SK-N-SH (cell line): ENCODE results near the gene PDK1. TPM values are rescaled to one million over a fixed set of nuclear protein-coding genes. Genes with fewer than 3 reads are reported as not detected.

Experiments used
- CTCF ChIA-PET: fragments of 300-600, 350-600 bp; formaldehyde crosslinking; extraction: SDS; loops from one replicate; lab custom pipeline; 2021; lab: Yijun Ruan, JAX
- POLR2A ChIA-PET: fragments of 350-600 bp; sonication (Branson Sonifier 250); formaldehyde crosslinking; extraction: SDS; loops from one replicate; lab custom pipeline; 2020; ENCODE audit warnings: antibody characterized with exemption, inconsistent platforms; lab: Yijun Ruan, JAX
- DNase-seq: peaks from one replicate; pipeline ENCODE4 v3.0.0; 2012
- H2AFZ ChIP-seq: fragments of 200-600 bp; sonication (generic); 2 replicates; pipeline ENCODE4 v1.8.1; 2016; ENCODE audit warnings: antibody characterized with exemption, mild to moderate bottlenecking, low read depth
- H3F3A ChIP-seq: fragments of 200-600 bp; sonication (generic); replicated peaks from 2 replicates; pipeline ENCODE3; 2016; ENCODE audit warnings: antibody characterized with exemption, mild to moderate bottlenecking; ENCODE audit not compliant: insufficient read depth
- H3K27ac ChIP-seq, 2 experiments: fragments of 200-500 bp in 1 of 2; fragments of 200-600 bp in 1 of 2; sonication (Bioruptor generic) in 1 of 2; sonication (generic), shearing (Covaris generic) in 1 of 2; 2 replicates each; pipeline versions ENCODE4 v1.5.1 to v1.6.1; 2014 to 2016; ENCODE audit warnings: low read depth in 2 of 2, inconsistent platforms in 1 of 2, low read length in 1 of 2, mild to moderate bottlenecking in 1 of 2, mixed read lengths in 1 of 2
- H3K27me3 ChIP-seq: fragments of 200-600 bp; sonication (generic), shearing (Covaris generic); 2 replicates; pipeline ENCODE4 v1.6.1; 2016; ENCODE audit warnings: mixed run types; ENCODE audit not compliant: insufficient read depth
- H3K36me3 ChIP-seq, 2 experiments: fragments of 200-500 bp in 1 of 2; fragments of 200-600 bp in 1 of 2; sonication (Bioruptor generic) in 1 of 2; sonication (generic) in 1 of 2; replicated peaks in 1 of 2; 2 replicates each; pipeline versions ENCODE3 to v1.5.1; 2014 to 2016; ENCODE audit warnings: low read length in 1 of 2, mild to moderate bottlenecking in 1 of 2; ENCODE audit not compliant: insufficient read depth in 2 of 2, control insufficient read depth in 1 of 2
- H3K4me1 ChIP-seq, 2 experiments: fragments of 200-500 bp in 1 of 2; fragments of 200-600 bp in 1 of 2; sonication (Bioruptor generic) in 1 of 2; sonication (generic), shearing (Covaris generic) in 1 of 2; 2 replicates each; pipeline versions ENCODE4 v1.5.1 to v1.6.1; 2014 to 2016; ENCODE audit warnings: low read depth in 1 of 2, low read length in 1 of 2, mixed run types in 1 of 2; ENCODE audit not compliant: insufficient read depth in 2 of 2, control insufficient read depth in 1 of 2
- H3K4me2 ChIP-seq: fragments of 200-600 bp; sonication (generic), shearing (Covaris generic); 2 replicates; pipeline ENCODE4 v1.6.1; 2017; ENCODE audit warnings: mixed run types
- H3K4me3 ChIP-seq, 2 experiments: fragments of 200-500 bp in 1 of 2; fragments of 200-600 bp in 1 of 2; sonication (Bioruptor generic) in 1 of 2; sonication (generic), shearing (Covaris generic) in 1 of 2; 2 replicates each; pipeline versions ENCODE4 v1.5.1 to v1.8.1; 2014 to 2016; ENCODE audit warnings: low read depth in 2 of 2, inconsistent platforms in 1 of 2, low read length in 1 of 2, mild to moderate bottlenecking in 1 of 2, mixed read lengths in 1 of 2, moderate library complexity in 1 of 2
- H3K79me2 ChIP-seq: fragments of 200-600 bp; sonication (generic); 2 replicates; pipeline ENCODE4 v1.8.1; 2017; ENCODE audit warnings: mild to moderate bottlenecking; ENCODE audit not compliant: insufficient read depth
- H3K9ac ChIP-seq: fragments of 200-600 bp; sonication (generic); 2 replicates; pipeline ENCODE4 v1.6.1; 2017; ENCODE audit warnings: mixed run types
- H3K9me2 ChIP-seq: fragments of 200-600 bp; sonication (generic); 2 replicates; pipeline ENCODE4 v1.6.1; 2017; ENCODE audit warnings: mixed run types
- H3K9me3 ChIP-seq: fragments of 200-600 bp; sonication (generic); 2 replicates; pipeline ENCODE4 v1.6.1; 2017; ENCODE audit warnings: mixed run types, mild to moderate bottlenecking, moderate library complexity
- H4K20me1 ChIP-seq: fragments of 200-600 bp; sonication (generic); 2 replicates; pipeline ENCODE4 v1.6.1; 2017; ENCODE audit warnings: mild to moderate bottlenecking, mixed run types; ENCODE audit not compliant: insufficient read depth
- CHD2 ChIP-seq: fragments of 150-350 bp; IDR thresholded peaks from 2 replicates; pipeline ENCODE4 v1.6.1; 2018; ENCODE audit warnings: low read length; ENCODE audit not compliant: partially characterized antibody
- FOSL2 ChIP-seq: IDR thresholded peaks from 2 replicates; pipeline ENCODE4 v1.4.0; 2012; ENCODE audit warnings: low read depth, mild to moderate bottlenecking, moderate library complexity, borderline replicate concordance
- FOXJ3 ChIP-seq: sonication (generic); formaldehyde crosslinking; IDR thresholded peaks from 2 replicates; pipeline ENCODE4 v1.5.1; 2020; ENCODE audit warnings: mild to moderate bottlenecking, missing genetic modification reagents
- FOXM1 ChIP-seq: IDR thresholded peaks from 2 replicates; pipeline ENCODE4 v1.4.0; 2012; ENCODE audit warnings: low read depth, mild to moderate bottlenecking
- GABPA ChIP-seq: IDR thresholded peaks from 2 replicates; pipeline ENCODE4 v1.4.0; 2012; ENCODE audit warnings: low read depth, mild to moderate bottlenecking
- GATA2 ChIP-seq: sonication (generic); formaldehyde crosslinking; IDR thresholded peaks from 2 replicates; pipeline ENCODE4 v1.5.0; 2020; ENCODE audit warnings: mild to moderate bottlenecking, missing genetic modification reagents
- JUND ChIP-seq: IDR thresholded peaks from 2 replicates; pipeline ENCODE4 v1.4.0; 2012
- MAX ChIP-seq: IDR thresholded peaks from 2 replicates; pipeline ENCODE4 v1.4.0; 2012; ENCODE audit warnings: low read depth
- MEF2A ChIP-seq: IDR thresholded peaks from 2 replicates; pipeline ENCODE4 v1.4.0; 2012; ENCODE audit warnings: low read depth, borderline replicate concordance
- POLR2AphosphoS5 ChIP-seq: IDR thresholded peaks from 2 replicates; pipeline ENCODE4 v1.6.1; 2012; ENCODE audit warnings: low read depth, low read length
- RAD21 ChIP-seq: IDR thresholded peaks from 2 replicates; pipeline ENCODE4 v1.6.1; 2012; ENCODE audit warnings: mild to moderate bottlenecking, low read length
- RCOR1 ChIP-seq: fragments of 150-350 bp; IDR thresholded peaks from 2 replicates; pipeline ENCODE4 v1.6.1; 2017; ENCODE audit warnings: antibody characterized with exemption, low read length
- RXRA ChIP-seq: IDR thresholded peaks from 2 replicates; pipeline ENCODE4 v1.4.0; 2012; ENCODE audit warnings: low read depth, mild to moderate bottlenecking, borderline replicate concordance
- SIN3A ChIP-seq: IDR thresholded peaks from 2 replicates; pipeline ENCODE4 v1.6.1; 2012; ENCODE audit warnings: low read depth, mild to moderate bottlenecking, low read length, moderate library complexity, borderline replicate concordance
- TAF1 ChIP-seq: IDR thresholded peaks from 2 replicates; pipeline ENCODE4 v1.6.1; 2012; ENCODE audit warnings: low read depth, mild to moderate bottlenecking, low read length, moderate library complexity, borderline replicate concordance
- TCF12 ChIP-seq: IDR thresholded peaks from 2 replicates; pipeline ENCODE4 v1.4.0; 2012
- TEAD4 ChIP-seq: IDR thresholded peaks from 2 replicates; pipeline ENCODE4 v1.4.0; 2012; ENCODE audit warnings: mild to moderate bottlenecking, borderline replicate concordance; ENCODE audit not compliant: insufficient read depth
- USF2 ChIP-seq: fragments of 150-350 bp; IDR thresholded peaks from 2 replicates; pipeline ENCODE4 v1.6.1; 2017; ENCODE audit warnings: antibody characterized with exemption, low read length, low read depth, borderline replicate concordance
- YY1 ChIP-seq: IDR thresholded peaks from 2 replicates; pipeline ENCODE4 v1.4.0; 2012; ENCODE audit warnings: low read depth, mild to moderate bottlenecking
- WGBS: methylation state at CpG from one replicate; pipeline ENCODE4 v1.1.6; 2017; ENCODE audit warnings: low lambda C conversion rate; 5-methylcytosine and 5-hydroxymethylcytosine counted together
- polyA plus RNA-seq, 3 experiments: library from polyadenylated mRNA; depleted of rRNA; stranded (reverse); fragments of >200 nt; gene quantifications; 2 replicates each; pipeline ENCODE4 v1.2.3, GENCODE V29; 2012
- TF ChIP-seq, protein P1 (sequence below): IDR thresholded peaks from 2 replicates; pipeline ENCODE4; 2012

PDK1 gene
- polyA plus RNA-seq, 1 of the 3 experiments (the other 2 are of a cell fraction) = 5.3 TPM

DNA sequence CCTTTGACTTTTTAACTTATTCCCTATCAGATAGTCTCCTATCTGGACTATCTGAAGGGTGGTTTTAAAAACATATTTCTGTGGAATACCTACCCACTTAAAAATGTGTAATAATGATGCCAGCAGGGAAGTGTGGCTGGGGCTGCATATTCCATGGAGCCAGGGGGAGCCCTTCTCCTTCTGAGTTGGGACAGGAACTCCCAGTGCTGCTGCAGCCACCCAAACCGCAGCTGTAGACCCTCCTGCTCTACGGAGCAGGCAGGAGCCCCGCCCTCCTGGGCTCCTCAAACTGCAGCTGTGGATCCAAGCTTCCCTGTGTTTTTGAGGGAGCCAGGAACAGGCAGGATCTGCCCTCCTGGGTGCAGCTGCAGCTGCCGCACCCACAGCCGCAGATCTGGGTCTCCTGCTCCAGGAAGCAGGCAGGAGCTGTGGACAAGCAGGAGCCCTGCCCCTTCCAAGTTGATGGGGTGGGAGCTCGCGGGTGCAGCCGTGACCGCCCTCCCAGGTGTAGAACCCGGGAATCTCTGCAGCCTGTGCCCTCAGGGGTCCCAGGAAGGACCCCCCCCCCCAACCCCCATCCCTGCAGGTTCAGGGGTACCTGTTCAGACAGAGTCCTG is 57.8 kb downstream of the PDK1 start:
- Histone ChIP-seq H3K9ac (no peak overlapping the region), H3K4me2 (no peak overlapping the region), H3K36me3 (no peaks in the 10 kb centered on the region), H3K4me3 (no peak overlapping the region), H3K4me1 (peaks cover 0 to 13% of the 10 kb centered on the region in 2 experiments; a peak in 2 of 4 replicates), H3K27me3 (no peaks in the 10 kb centered on the region), H2AFZ (no peak overlapping the region), H3K27ac (no peak overlapping the region), H4K20me1 (no peaks in the 10 kb centered on the region), H3F3A (no peaks in the 10 kb centered on the region), H3K79me2 (no peaks in the 10 kb centered on the region), H3K9me3 (no peaks in the 10 kb centered on the region), H3K9me2 (no peaks in the 10 kb centered on the region)
- no peak for DNase-seq
- no peak for TF ChIP-seq POLR2AphosphoS5
- TF ChIP-seq GATA2 (CRISPR knock-in tag) = no peak
- TF ChIP-seq YY1 = no peak
- TF ChIP-seq RAD21 = no peak
- TF ChIP-seq TCF12 = no peak
- TF ChIP-seq USF2 = no peak
- TF ChIP-seq SIN3A = no peak
- CTCF ChIA-PET = interaction anchor here (1.1 to 1.6 kb wide), 2 partner anchors 20 to 67 kb away, joined by 3 to 10 read pairs; no protein-coding TSS in a partner anchor
- 100% methylated on average over 2 of the region's 10 CpGs for WGBS
- POLR2A ChIA-PET = no interaction called here

- DNase-seq = no peak
- Histone ChIP-seq H2AFZ (no peak overlapping the region), H3K9me3 (no peaks in the 10 kb centered on the region), H4K20me1 (no peaks in the 10 kb centered on the region), H3K4me1 (peaks cover 0 to 13% of the 10 kb centered on the region in 2 experiments; a peak in 2 of 4 replicates), H3K36me3 (no peaks in the 10 kb centered on the region), H3K27me3 (no peaks in the 10 kb centered on the region), H3K9me2 (no peaks in the 10 kb centered on the region), H3K4me3 (no peak overlapping the region), H3F3A (no peaks in the 10 kb centered on the region), H3K4me2 (no peak overlapping the region), H3K9ac (no peak overlapping the region), H3K27ac (no peak overlapping the region), H3K79me2 (no peaks in the 10 kb centered on the region)
- TF ChIP-seq FOXJ3 (CRISPR knock-in tag) = no peak
- no peak for TF ChIP-seq RCOR1
- TF ChIP-seq CHD2 = no peak
- no peak for TF ChIP-seq FOSL2
- TF ChIP-seq, protein P1, sequence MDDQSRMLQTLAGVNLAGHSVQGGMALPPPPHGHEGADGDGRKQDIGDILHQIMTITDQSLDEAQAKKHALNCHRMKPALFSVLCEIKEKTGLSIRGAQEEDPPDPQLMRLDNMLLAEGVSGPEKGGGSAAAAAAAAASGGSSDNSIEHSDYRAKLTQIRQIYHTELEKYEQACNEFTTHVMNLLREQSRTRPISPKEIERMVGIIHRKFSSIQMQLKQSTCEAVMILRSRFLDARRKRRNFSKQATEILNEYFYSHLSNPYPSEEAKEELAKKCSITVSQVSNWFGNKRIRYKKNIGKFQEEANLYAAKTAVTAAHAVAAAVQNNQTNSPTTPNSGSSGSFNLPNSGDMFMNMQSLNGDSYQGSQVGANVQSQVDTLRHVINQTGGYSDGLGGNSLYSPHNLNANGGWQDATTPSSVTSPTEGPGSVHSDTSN = no peak
- no peak for TF ChIP-seq MEF2A
- TF ChIP-seq TAF1 = no peak
- no peak for TF ChIP-seq RXRA
- TF ChIP-seq JUND = no peak
- TF ChIP-seq GATA2 (CRISPR knock-in tag) = no peak
- TF ChIP-seq FOXM1 = no peak
- TF ChIP-seq MAX = no peak
- no peak for TF ChIP-seq GABPA
- TF ChIP-seq TEAD4 = no peak
- WGBS = 94% methylated on average over 6 of the region's 6 CpGs
- ChIA-PET CTCF (no interaction called here), POLR2A (no interaction called here)
These were observed 59.0 kb downstream of the PDK1 start for GRCh38 chr2:172614932-172615331.
